H9 (cell line): ENCODE measurements around the gene RTN4R. TPM values are rescaled to one million over a fixed set of nuclear protein-coding genes. Genes with fewer than 3 reads are reported as not detected.
A peak's percentile ranks its signal among the peaks of the same experiment; 100 is the strongest.

ENCODE experiments used
- DNase-seq: peaks from one replicate; pipeline ENCODE4 v3.0.0-alpha.2; 2017
- H2AFZ ChIP-seq: one replicate; pipeline ENCODE4 v1.6.1; 2013; ENCODE audit warnings: mild to moderate bottlenecking, low read length, control low read depth, moderate library complexity
- H2AK5ac ChIP-seq: 2 replicates; pipeline ENCODE4 v1.6.1; 2013; ENCODE audit warnings: low read length, control low read depth, mixed read lengths; ENCODE audit not compliant: insufficient read length
- H2BK120ac ChIP-seq: one replicate; pipeline ENCODE4 v1.6.1; 2013; ENCODE audit warnings: low read depth, mild to moderate bottlenecking, low read length, control low read depth, inconsistent platforms; ENCODE audit not compliant: poor library complexity, severe bottlenecking
- H2BK12ac ChIP-seq: 2 replicates; pipeline ENCODE4 v1.6.1; 2013; ENCODE audit warnings: low read length, control low read depth, mixed read lengths, low read depth; ENCODE audit not compliant: insufficient read length
- H2BK15ac ChIP-seq: 2 replicates; pipeline ENCODE4 v1.6.1; 2013; ENCODE audit warnings: low read depth, low read length, control low read depth
- H2BK20ac ChIP-seq: one replicate; pipeline ENCODE4 v1.6.1; 2013; ENCODE audit warnings: low read depth, mild to moderate bottlenecking, low read length, control low read depth, inconsistent platforms; ENCODE audit not compliant: poor library complexity, severe bottlenecking
- H2BK5ac ChIP-seq: 2 replicates; pipeline ENCODE4 v1.6.1; 2013; ENCODE audit warnings: low read length, control low read depth, mixed read lengths; ENCODE audit not compliant: insufficient read length
- H3K14ac ChIP-seq: 2 replicates; pipeline ENCODE4 v1.6.1; 2013; ENCODE audit warnings: low read length, control low read depth; ENCODE audit not compliant: insufficient read depth
- H3K18ac ChIP-seq: 2 replicates; pipeline ENCODE4 v1.6.1; 2013; ENCODE audit warnings: low read depth, mild to moderate bottlenecking, mixed read lengths, low read length, control low read depth; ENCODE audit not compliant: insufficient read length
- H3K23ac ChIP-seq: 2 replicates; pipeline ENCODE4 v1.6.1; 2013; ENCODE audit warnings: low read length, control low read depth, mixed read lengths, low read depth; ENCODE audit not compliant: insufficient read length
- H3K23me2 ChIP-seq: 2 replicates; pipeline ENCODE4 v1.6.1; 2013; ENCODE audit warnings: low read depth, mild to moderate bottlenecking, mixed read lengths, low read length, control low read depth; ENCODE audit not compliant: insufficient read length, poor library complexity, severe bottlenecking
- H3K27ac ChIP-seq: 2 replicates; pipeline ENCODE4 v1.5.1; 2013; ENCODE audit warnings: low read length, control low read depth, mixed read lengths, low read depth; ENCODE audit not compliant: insufficient read length
- H3K27me3 ChIP-seq: 2 replicates; pipeline ENCODE4 v1.6.1; 2013; ENCODE audit warnings: low read length, control low read depth, inconsistent platforms; ENCODE audit not compliant: insufficient read depth
- H3K4ac ChIP-seq: 2 replicates; pipeline ENCODE4 v1.6.1; 2013; ENCODE audit warnings: low read depth, mild to moderate bottlenecking, control low read depth, inconsistent platforms, low read length, moderate library complexity
- H3K4me1 ChIP-seq: 2 replicates; pipeline ENCODE4 v1.6.1; 2013; ENCODE audit warnings: low read length, control low read depth, inconsistent platforms; ENCODE audit not compliant: insufficient read depth
- H3K4me2 ChIP-seq: 2 replicates; pipeline ENCODE4 v1.6.1; 2013; ENCODE audit warnings: low read length, control low read depth, mixed read lengths; ENCODE audit not compliant: insufficient read length, insufficient read depth
- H3K56ac ChIP-seq: 2 replicates; pipeline ENCODE4 v1.6.1; 2013; ENCODE audit warnings: low read depth, mild to moderate bottlenecking, mixed read lengths, low read length, control low read depth; ENCODE audit not compliant: insufficient read length
- H3K79me1 ChIP-seq: 2 replicates; pipeline ENCODE4 v1.6.1; 2013; ENCODE audit warnings: low read depth, mild to moderate bottlenecking, moderate library complexity, low read length, control low read depth, inconsistent platforms; ENCODE audit not compliant: insufficient read depth, poor library complexity, severe bottlenecking
- H3K79me2 ChIP-seq: 2 replicates; pipeline ENCODE4 v1.6.1; 2013; ENCODE audit warnings: low read length, control low read depth, inconsistent platforms; ENCODE audit not compliant: insufficient read depth
- H3K9ac ChIP-seq: 2 replicates; pipeline ENCODE4 v1.6.1; 2013; ENCODE audit warnings: low read length, control low read depth, mixed read lengths; ENCODE audit not compliant: insufficient read length; ENCODE audit errors: extremely low read depth
- H3K9me3 ChIP-seq: one replicate; pipeline ENCODE4 v1.6.1; 2013; ENCODE audit warnings: low read depth, low read length, inconsistent platforms; ENCODE audit not compliant: control insufficient read depth
- H3T11ph ChIP-seq: one replicate; pipeline ENCODE4 v1.6.1; 2013; ENCODE audit warnings: mild to moderate bottlenecking, low read length, control low read depth, inconsistent platforms
- H4K20me1 ChIP-seq: one replicate; pipeline ENCODE4 v1.6.1; 2013; ENCODE audit not compliant: control insufficient read depth, insufficient read length, insufficient read depth
- H4K5ac ChIP-seq: 2 replicates; pipeline ENCODE4 v1.6.1; 2013; ENCODE audit warnings: low read depth, mild to moderate bottlenecking, mixed read lengths, low read length, control low read depth; ENCODE audit not compliant: insufficient read length
- H4K8ac ChIP-seq: replicated peaks from 2 replicates; pipeline ENCODE4 v1.6.1; 2013; ENCODE audit warnings: low read length, control low read depth, mixed read lengths, low read depth; ENCODE audit not compliant: insufficient read length
- H4K91ac ChIP-seq: 2 replicates; pipeline ENCODE4 v1.6.1; 2013; ENCODE audit warnings: low read depth, mild to moderate bottlenecking, moderate library complexity, mixed read lengths, low read length, control low read depth; ENCODE audit not compliant: insufficient read length
- H3K27ac Mint-ChIP-seq, 3 experiments: 2 replicates in 2 of 3; 3 replicates in 1 of 3; pipeline ENCODE4 v1.8.0; 2020 to 2021; ENCODE audit warnings: mixed read lengths in 3 of 3, mild to moderate bottlenecking in 1 of 3, moderate library complexity in 1 of 3
- H3K27me3 Mint-ChIP-seq: 2 replicates; pipeline ENCODE4 v1.8.0; 2021; ENCODE audit warnings: low read depth, mild to moderate bottlenecking, moderate library complexity, mixed read lengths
- H3K36me3 Mint-ChIP-seq, 3 experiments: 2 replicates in 2 of 3; 3 replicates in 1 of 3; pipeline ENCODE4 v1.8.0; 2020 to 2021; ENCODE audit warnings: low read depth in 3 of 3, mixed read lengths in 3 of 3; ENCODE audit not compliant: insufficient read depth in 1 of 3
- H3K4me1 Mint-ChIP-seq, 2 experiments: 2 replicates each; pipeline ENCODE4 v1.8.0; 2020; ENCODE audit warnings: mixed read lengths in 2 of 2
- H3K4me3 Mint-ChIP-seq, 2 experiments: 2 replicates in 1 of 2; 3 replicates in 1 of 2; pipeline ENCODE4 v1.8.0; 2020 to 2021; ENCODE audit warnings: mild to moderate bottlenecking in 2 of 2, mixed read lengths in 2 of 2, moderate library complexity in 1 of 2
- H3K9me3 Mint-ChIP-seq, 2 experiments: 2 replicates in 1 of 2; 3 replicates in 1 of 2; pipeline ENCODE4 v1.8.0; 2020; ENCODE audit warnings: mild to moderate bottlenecking in 2 of 2, mixed read lengths in 2 of 2, moderate library complexity in 1 of 2
- CTCF ChIP-seq: fragments of 200-600 bp; sonication (generic); conservative IDR thresholded peaks from 3 replicates; pipeline ENCODE4 v1.8.0; 2021; ENCODE audit warnings: antibody characterized with exemption, mild to moderate bottlenecking
- WGBS: extraction: QIAGEN DNeasy Blood & Tissue Kit; methylation state at CpG from one replicate; pipeline ENCODE4 v1.1.7; 2013; ENCODE audit warnings: missing lambda C conversion rate, low lambda C conversion rate, mixed read lengths; ENCODE audit not compliant: insufficient read length; ENCODE audit errors: extremely low coverage; 5-methylcytosine and 5-hydroxymethylcytosine counted together
- total RNA-seq: library from RNA; stranded (reverse); gene quantifications from 2 replicates; pipeline ENCODE4 v1.2.1, GENCODE V29; 2021

RTN4R gene
- total RNA-seq, 1 experiment from 2014 or later, result 19.0 TPM

GRCh38 chr22:20240447-20240764, 27.7 kb downstream of the RTN4R start:
- Histone ChIP-seq H3K27me3 (no peaks in the 10 kb centered on the region), H2BK15ac (no peak overlapping the region), H3T11ph (no peak overlapping the region), H3K4me2 (no peak overlapping the region), H2AFZ (no peak overlapping the region), H2BK5ac (peak overlapping the region; percentile 14), H3K23ac (no peak overlapping the region), H3K9me3 (no peaks in the 10 kb centered on the region), H3K18ac (peak overlapping the region; percentile 78), H3K4me1 (peaks cover 5% of the 10 kb centered on the region; the same call in 1 of the 2 replicates), H4K5ac (no peak overlapping the region), H3K56ac (no peak overlapping the region), H3K23me2 (no peaks in the 10 kb centered on the region), H3K27ac (no peak overlapping the region), H2AK5ac (peak overlapping the region; percentile 85), H2BK12ac (no peak overlapping the region), H4K8ac (peak overlapping the region; percentile 81), H2BK20ac (no peak overlapping the region), H3K4ac (no peak overlapping the region; the same call in 1 of the 2 replicates), H3K14ac (0 out of 2 replicates have a peak overlapping the region, but pooled peaks have one; percentile 78), H3K79me2 (no peaks in the 10 kb centered on the region), H2BK120ac (no peak overlapping the region), H3K9ac (no peak overlapping the region), H3K79me1 (no peaks in the 10 kb centered on the region), H4K91ac (peak overlapping the region; percentile 86), H4K20me1 (peaks cover 3% of the 10 kb centered on the region)
- WGBS, result no CpG with 5 or more reads among the region's 14 CpGs
- H3K36me3 Mint-ChIP-seq, result peaks cover 3 to 8% (median 3%) of the 10 kb centered on the region in 3 experiments; a peak in 4 of 7 replicates
- TF ChIP-seq CTCF, result no peak
- no peaks in the 10 kb centered on the region for H3K27me3 Mint-ChIP-seq
- peak overlapping the region in 2 of 3 experiments; percentile 84 to 85; a peak in 2 of 7 replicates for H3K27ac Mint-ChIP-seq
- DNase-seq, result no peak
- no peak overlapping the region for H3K4me3 Mint-ChIP-seq
- peaks cover 17 to 29% of the 10 kb centered on the region in 2 experiments for H3K4me1 Mint-ChIP-seq
- H3K9me3 Mint-ChIP-seq, result no peaks in the 10 kb centered on the region
